ENCODE results near the gene NHERF2.

DNA sequence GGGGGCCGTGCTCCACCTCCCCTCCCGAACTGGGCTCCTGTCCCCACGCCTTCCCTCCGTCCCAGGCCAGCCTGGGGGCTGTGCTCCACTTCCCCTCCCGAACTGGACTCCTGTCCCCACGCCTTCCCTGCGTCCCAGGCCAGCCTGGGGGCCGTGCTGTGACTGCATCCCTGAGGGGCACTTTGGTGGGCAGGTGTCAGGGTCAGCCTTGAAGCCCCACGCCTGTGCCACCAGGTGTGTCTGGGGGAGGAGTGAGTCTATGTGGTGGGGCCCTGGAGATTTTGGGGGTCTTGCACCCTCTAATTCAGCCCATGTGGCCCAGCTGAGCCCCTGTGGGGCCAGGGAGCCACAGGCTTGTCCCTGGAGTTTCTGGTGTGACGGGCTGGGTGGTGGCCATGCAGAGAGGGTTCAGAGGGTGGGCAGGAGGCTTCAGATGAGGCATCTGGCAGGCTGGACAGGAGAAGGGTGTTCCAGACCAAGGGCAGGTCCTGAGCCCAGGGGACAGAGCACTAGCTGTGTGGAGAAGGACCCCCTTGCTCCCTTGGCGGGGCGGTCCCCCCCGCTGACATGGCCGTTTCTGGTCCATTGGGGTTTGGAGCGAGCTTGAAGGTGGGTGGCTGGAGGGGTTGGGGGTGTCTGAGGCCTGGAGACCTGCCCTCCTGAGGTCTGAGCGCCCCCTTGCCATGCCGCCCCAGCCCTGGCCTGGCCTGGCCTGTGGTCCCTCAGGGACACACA lies 8.2 kb downstream of the NHERF2 start:
- no peak for TF ChIP-seq POLR2A (IDR thresholded peaks at IDR 0.05; ENCODE audit: low read length)
- TF ChIP-seq GATA1 (IDR thresholded peaks at IDR 0.05; ENCODE audit: low read depth, low read length), result no peak
